NT2/D1 (cell line): ENCODE measurements around the gene RPS27A.

Source experiments
- YY1 ChIP-seq: IDR thresholded peaks from 2 replicates; pipeline ENCODE4 v1.6.1; 2011; ENCODE audit not compliant: insufficient read length, insufficient read depth
- ZNF274 ChIP-seq: IDR thresholded peaks from 2 replicates; pipeline ENCODE4 v1.6.1; 2011; ENCODE audit warnings: mild to moderate bottlenecking, low read depth, low read length

GRCh38 chr2:55233658-55233940 is 1.1 kb downstream of the RPS27A start:
- TF ChIP-seq YY1, result no peak
- TF ChIP-seq ZNF274, result no peak
